Natural killer cell (primary cell): Measurements from ENCODE around the gene TLR8. TPM values are rescaled to one million over a fixed set of nuclear protein-coding genes. Genes with fewer than 3 reads are reported as not detected.

Source experiments
- ATAC-seq, 3 donors: fragments of 150-1000 bp in 2 of 3; fragments of 200-7000 bp in 1 of 3; cut with Tn5 transposase; 1 replicate in 1 of 3; 2 replicates in 2 of 3; pipeline ENCODE4 v1.10.0; 2021; ENCODE audit warnings: mild to moderate bottlenecking in 2 of 3, moderate library complexity in 2 of 3
- DNase-seq, 2 donors: peaks; one replicate each; pipeline versions ENCODE4 v3.0.0 to v3.0.0-alpha.2; 2013 to 2021; ENCODE audit warnings: mixed read lengths in 1 of 2
- H3K27ac ChIP-seq: one replicate; pipeline ENCODE4 v1.5.1; 2013; ENCODE audit warnings: mild to moderate bottlenecking, low read length
- H3K27me3 ChIP-seq: one replicate; pipeline ENCODE4 v1.6.1; 2013; ENCODE audit warnings: low read length; ENCODE audit not compliant: control insufficient read depth, insufficient read depth
- H3K36me3 ChIP-seq: one replicate; pipeline ENCODE4 v1.6.1; 2013; ENCODE audit warnings: low read length; ENCODE audit not compliant: control insufficient read depth, insufficient read depth
- H3K4me1 ChIP-seq: one replicate; pipeline ENCODE4 v1.6.1; 2013; ENCODE audit warnings: low read length; ENCODE audit not compliant: control insufficient read depth, insufficient read depth
- H3K4me3 ChIP-seq: one replicate; pipeline ENCODE4 v1.5.1; 2013; ENCODE audit warnings: low read length
- H3K9me3 ChIP-seq: one replicate; pipeline ENCODE4 v1.6.1; 2013; ENCODE audit warnings: low read length; ENCODE audit not compliant: control insufficient read depth, insufficient read depth
- H3K27ac Mint-ChIP-seq, 2 donors: one replicate each; pipeline ENCODE4 v1.8.0; 2022; ENCODE audit warnings: mild to moderate bottlenecking in 2 of 2, mixed read lengths in 2 of 2, moderate library complexity in 1 of 2
- H3K27me3 Mint-ChIP-seq, 2 donors: one replicate each; pipeline ENCODE4 v1.8.0; 2022; ENCODE audit warnings: low read depth in 2 of 2, mixed read lengths in 2 of 2
- H3K36me3 Mint-ChIP-seq: one replicate; pipeline ENCODE4 v1.8.0; 2022; ENCODE audit warnings: mixed read lengths
- H3K4me1 Mint-ChIP-seq, 2 donors: one replicate each; pipeline ENCODE4 v1.8.0; 2022; ENCODE audit warnings: mixed read lengths in 2 of 2
- H3K4me3 Mint-ChIP-seq: one replicate; pipeline ENCODE4 v1.8.0; 2022; ENCODE audit warnings: mild to moderate bottlenecking, moderate library complexity, mixed read lengths
- H3K9me3 Mint-ChIP-seq, 2 donors: one replicate each; pipeline ENCODE4 v1.8.0; 2022; ENCODE audit warnings: mixed read lengths in 2 of 2
- WGBS: methylation state at CpG from one replicate; pipeline ENCODE4 v1.1.7; 2013; ENCODE audit warnings: missing lambda C conversion rate; ENCODE audit not compliant: insufficient coverage; 5-methylcytosine and 5-hydroxymethylcytosine counted together
- intact Hi-C: fragments of 100-400 bp; cut with micrococcal nuclease; formaldehyde crosslinking; loops from one replicate; pipeline ENCODE4 v1.14.2; 2022
- total RNA-seq, 4 donors: library from RNA; stranded (reverse); fragments of 120-200 nt in 1 of 4; gene quantifications; one replicate each; pipeline versions ENCODE4 v1.2.3 to v1.2.4, GENCODE V29; 2013 to 2022
- TF ChIP-seq, protein P1 (sequence below): fragments of 200-600 bp; IDR thresholded peaks from one replicate; pipeline ENCODE4 v1.8.0; 2022; ENCODE audit warnings: antibody characterized with exemption

TLR8 gene
- total RNA-seq, result 1 to 10 TPM in 1 of 3 donors, under 1 TPM in 2; 0.95 to 1.9 (median 0.95) TPM
- 3.0 TPM for total RNA-seq (2013)

GRCh38 chrX:12906046-12906761 is at the start of gene TLR8:
Gene TLR8, plus strand, starts transcription at chrX:12906620. Its CDS starts 87 bp downstream, at chrX:12906707.
- H3K4me1 ChIP-seq, result peaks cover 4% of the 10 kb centered on the region
- H3K36me3 Mint-ChIP-seq, result no peaks in the 10 kb centered on the region
- 83% methylated on average over 10 of the region's 15 CpGs for WGBS
- TF ChIP-seq, protein P1, sequence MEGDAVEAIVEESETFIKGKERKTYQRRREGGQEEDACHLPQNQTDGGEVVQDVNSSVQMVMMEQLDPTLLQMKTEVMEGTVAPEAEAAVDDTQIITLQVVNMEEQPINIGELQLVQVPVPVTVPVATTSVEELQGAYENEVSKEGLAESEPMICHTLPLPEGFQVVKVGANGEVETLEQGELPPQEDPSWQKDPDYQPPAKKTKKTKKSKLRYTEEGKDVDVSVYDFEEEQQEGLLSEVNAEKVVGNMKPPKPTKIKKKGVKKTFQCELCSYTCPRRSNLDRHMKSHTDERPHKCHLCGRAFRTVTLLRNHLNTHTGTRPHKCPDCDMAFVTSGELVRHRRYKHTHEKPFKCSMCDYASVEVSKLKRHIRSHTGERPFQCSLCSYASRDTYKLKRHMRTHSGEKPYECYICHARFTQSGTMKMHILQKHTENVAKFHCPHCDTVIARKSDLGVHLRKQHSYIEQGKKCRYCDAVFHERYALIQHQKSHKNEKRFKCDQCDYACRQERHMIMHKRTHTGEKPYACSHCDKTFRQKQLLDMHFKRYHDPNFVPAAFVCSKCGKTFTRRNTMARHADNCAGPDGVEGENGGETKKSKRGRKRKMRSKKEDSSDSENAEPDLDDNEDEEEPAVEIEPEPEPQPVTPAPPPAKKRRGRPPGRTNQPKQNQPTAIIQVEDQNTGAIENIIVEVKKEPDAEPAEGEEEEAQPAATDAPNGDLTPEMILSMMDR, result no peak
- ATAC-seq (no peak), DNase-seq (no peak)
- H3K27me3 Mint-ChIP-seq, result peaks cover 2 to 19% of the 10 kb centered on the region in 2 donors
- no peaks in the 10 kb centered on the region for H3K9me3 ChIP-seq
- no peak within 1 kb of the TSS for H3K4me3 Mint-ChIP-seq
- no peak within 1 kb of the TSS for H3K27ac Mint-ChIP-seq
- H3K9me3 Mint-ChIP-seq, result no peaks in the 10 kb centered on the region
- no peak within 1 kb of the TSS for H3K27ac ChIP-seq
- H3K4me3 ChIP-seq, result peak within 1 kb of the TSS; percentile 3
- peaks cover 5% of the 10 kb centered on the region in 2 donors for H3K4me1 Mint-ChIP-seq
- H3K36me3 ChIP-seq, result no peaks in the 10 kb centered on the region
- intact Hi-C loops, result loop anchor here (10.0 kb wide), 1 partner anchor 201 kb away; no protein-coding TSS in a partner anchor
- H3K27me3 ChIP-seq, result no peaks in the 10 kb centered on the region

- Mint-ChIP-seq H3K4me3 (no peak overlapping the region), H3K9me3 (no peaks in the 10 kb centered on the region), H3K27ac (no peak overlapping the region), H3K27me3 (peaks cover 3 to 11% of the 10 kb centered on the region in 2 donors), H3K4me1 (no peaks in the 10 kb centered on the region), H3K36me3 (no peaks in the 10 kb centered on the region)
- no peaks in the 10 kb centered on the region for H3K27me3 ChIP-seq
- H3K4me3 ChIP-seq, result no peak overlapping the region
- H3K9me3 ChIP-seq, result no peaks in the 10 kb centered on the region
- no peaks in the 10 kb centered on the region for H3K4me1 ChIP-seq
- WGBS, result 46% methylated on average over 5 of the region's 7 CpGs
- H3K27ac ChIP-seq, result no peak overlapping the region
- DNase-seq, result no peak
- no peaks in the 10 kb centered on the region for H3K36me3 ChIP-seq
- ATAC-seq, result no peak
- intact Hi-C loops, result no loop called here
- TF ChIP-seq, protein P1, result no peak
Measured at GRCh38 chrX:12865359-12865758, 41.1 kb upstream of the TLR8 start.

- Mint-ChIP-seq H3K4me3 (no peak within 1 kb of the TSS), H3K27ac (no peak within 1 kb of the TSS), H3K27me3 (peaks cover 0 to 11% of the 10 kb centered on the region in 2 donors), H3K36me3 (no peaks in the 10 kb centered on the region), H3K4me1 (no peaks in the 10 kb centered on the region), H3K9me3 (no peaks in the 10 kb centered on the region)
- TF ChIP-seq, protein P1, result no peak
- H3K27me3 ChIP-seq, result no peaks in the 10 kb centered on the region
- H3K4me3 ChIP-seq, result peak within 1 kb of the TSS; percentile 23
- peak within 1 kb of the TSS; percentile 20 for H3K27ac ChIP-seq
- DNase-seq (no peak), ATAC-seq (no peak)
- no peaks in the 10 kb centered on the region for H3K9me3 ChIP-seq
- intact Hi-C loops, result no loop called here
- no peaks in the 10 kb centered on the region for H3K36me3 ChIP-seq
- WGBS, result 50% methylated on average over 3 of the region's 7 CpGs
- H3K4me1 ChIP-seq, result no peaks in the 10 kb centered on the region
Measured at GRCh38 chrX:12866451-12867377, 39.7 kb upstream of the TLR8 start, which contains the start of gene TLR7. Gene TLR7, plus strand, starts transcription at chrX:12867072. Its CDS starts 507 bp downstream, at chrX:12867579.
